A549 (cell line): ENCODE measurements around the gene NUP205. TPM values are rescaled to one million over a fixed set of nuclear protein-coding genes. Genes with fewer than 3 reads are reported as not detected.

Experiments
- ATAC-seq, 2 experiments: fragments of 200-7000 bp in 1 of 2; fragments of >200 bp in 1 of 2; cut with Nextera tagmentation in 1 of 2; cut with Tn5 transposase in 1 of 2; 3 replicates each; pipeline versions ENCODE4 v1.8.0 to v1.9.1; 2018 to 2020; ENCODE audit warnings: mild to moderate bottlenecking in 1 of 2, moderate library complexity in 1 of 2
- CTCF ChIA-PET: fragments of 300-600 bp; sonication (Branson Sonifier 250); formaldehyde crosslinking; extraction: SDS; loops from one replicate; lab custom pipeline; 2021; ENCODE audit warnings: antibody characterized with exemption, inconsistent platforms; lab: Yijun Ruan, JAX
- POLR2A ChIA-PET: fragments of 350-600 bp; formaldehyde crosslinking; extraction: SDS; loops from one replicate; lab custom pipeline; 2021; ENCODE audit warnings: antibody characterized with exemption, inconsistent platforms; lab: Yijun Ruan, JAX
- DNase-seq, 2 experiments: peaks; one replicate each; pipeline versions ENCODE4 v3.0.0 to v3.0.0-alpha.2; 2011 to 2016; ENCODE audit warnings: low read depth in 1 of 2, low spot score in 1 of 2
- FAIRE-seq: peaks from 2 replicates; lab custom pipeline; 2011; peaks lifted over from hg19 to GRCh38; lab: Jason Lieb, UNC
- H3K27ac ChIP-seq, 2 experiments: fragments of >200 bp; sonication (Bioruptor Twin); formaldehyde crosslinking; 3 replicates each; pipeline ENCODE4 v1.5.1; 2016 to 2017
- H3K4me1 ChIP-seq: fragments of >200 bp; sonication (Bioruptor Twin); formaldehyde crosslinking; 3 replicates; pipeline ENCODE4 v1.6.1; 2016
- H3K4me2 ChIP-seq: fragments of >200 bp; sonication (Bioruptor Twin); formaldehyde crosslinking; 3 replicates; pipeline ENCODE4 v1.6.1; 2016
- H3K4me3 ChIP-seq: fragments of >200 bp; sonication (Bioruptor Twin); formaldehyde crosslinking; 3 replicates; pipeline ENCODE4 v1.5.1; 2016
- H3K9me3 ChIP-seq: fragments of >200 bp; sonication (Bioruptor Twin); formaldehyde crosslinking; 3 replicates; pipeline ENCODE4 v1.6.1; 2016
- BHLHE40 ChIP-seq: IDR thresholded peaks from 2 replicates; pipeline ENCODE4 v1.6.1; 2012; ENCODE audit warnings: low read depth, low read length, inconsistent platforms
- CBX2 ChIP-seq: fragments of 200-600 bp; sonication (generic); IDR thresholded peaks from 2 replicates; pipeline ENCODE4 v1.6.1; 2016; ENCODE audit warnings: low read depth, mild to moderate bottlenecking, borderline replicate concordance
- CHD4 ChIP-seq: fragments of 200-600 bp; sonication (generic); IDR thresholded peaks from 2 replicates; pipeline ENCODE4 v1.6.1; 2016; ENCODE audit warnings: antibody characterized with exemption, mild to moderate bottlenecking, borderline replicate concordance
- EHMT2 ChIP-seq: fragments of 200-600 bp; sonication (generic); IDR thresholded peaks from 2 replicates; pipeline ENCODE4 v1.6.1; 2016; ENCODE audit warnings: antibody characterized with exemption, low read depth, mild to moderate bottlenecking, moderate library complexity
- FOXS1 ChIP-seq: fragments of 250-450 bp; sonication (Bioruptor Pico); IDR thresholded peaks from 2 replicates; pipeline ENCODE4 v1.5.0; 2020; ENCODE audit warnings: mild to moderate bottlenecking, moderate library complexity
- GATA3 ChIP-seq: IDR thresholded peaks from 2 replicates; pipeline ENCODE4 v1.6.1; 2012; ENCODE audit warnings: borderline replicate concordance
- MYC ChIP-seq: IDR thresholded peaks from 2 replicates; pipeline ENCODE4 v1.6.1; 2012; ENCODE audit warnings: mild to moderate bottlenecking, inconsistent platforms, low read length, improper control_type of control experiment, borderline replicate concordance
- NFE2L2 ChIP-seq: fragments of 150-350 bp; conservative IDR thresholded peaks from 2 replicates; pipeline ENCODE4 v1.6.1; 2014; ENCODE audit warnings: low read length
- NPAS2 ChIP-seq: fragments of 250-450 bp; sonication (Bioruptor Pico); IDR thresholded peaks from 2 replicates; pipeline ENCODE4 v1.8.0; 2022; ENCODE audit warnings: mild to moderate bottlenecking, moderate library complexity, borderline replicate concordance
- PHF8 ChIP-seq: fragments of 200-600 bp; sonication (generic); IDR thresholded peaks from 2 replicates; pipeline ENCODE4 v1.6.1; 2016; ENCODE audit warnings: low read depth, mild to moderate bottlenecking, antibody characterized with exemption, moderate library complexity, borderline replicate concordance
- POLR2A ChIP-seq: IDR thresholded peaks from 2 replicates; pipeline ENCODE4 v1.6.1; 2012; ENCODE audit warnings: mild to moderate bottlenecking, low read length
- RFX5 ChIP-seq: fragments of 450-650 bp; IDR thresholded peaks from 2 replicates; pipeline ENCODE4 v1.7.1; 2014; ENCODE audit warnings: antibody characterized with exemption, mild to moderate bottlenecking, moderate library complexity
- TFCP2L1 ChIP-seq: fragments of 250-450 bp; sonication (Bioruptor Pico); IDR thresholded peaks from 2 replicates; pipeline ENCODE4 v1.5.0; 2021; ENCODE audit warnings: mild to moderate bottlenecking
- ZC3H11A ChIP-seq: fragments of 450-650 bp; IDR thresholded peaks from 2 replicates; pipeline ENCODE4 v1.6.1; 2014; ENCODE audit warnings: antibody characterized with exemption, mild to moderate bottlenecking
- ZFP36 ChIP-seq: fragments of 450-650 bp; IDR thresholded peaks from 2 replicates; pipeline ENCODE4 v1.6.1; 2014; ENCODE audit warnings: borderline replicate concordance; ENCODE audit not compliant: partially characterized antibody
- ZSCAN20 ChIP-seq: fragments of 250-450 bp; sonication (Bioruptor Pico); IDR thresholded peaks from 2 replicates; pipeline ENCODE4 v1.8.0; 2022; ENCODE audit warnings: mild to moderate bottlenecking, moderate library complexity
- WGBS: methylation state at CpG from one replicate; pipeline ENCODE4 v1.1.6; 2017; ENCODE audit errors: missing lambda C conversion rate; 5-methylcytosine and 5-hydroxymethylcytosine counted together
- polyA plus RNA-seq, 4 experiments: library from polyadenylated mRNA; depleted of rRNA in 3 of 4; stranded (reverse); fragments of >200 nt; fragmentation: RNase III in 1 of 4; extraction: RNeasy Plus Mini Kit Qiagen cat#74134 plus additional on column Dnase treatment in 1 of 4; gene quantifications; 2 replicates in 3 of 4; 3 replicates in 1 of 4; pipeline ENCODE4 v1.2.3, GENCODE V29; 2011 to 2017
- TF ChIP-seq, protein P1 (sequence below): IDR thresholded peaks from 2 replicates; pipeline ENCODE4 v1.6.1; 2012
- TF ChIP-seq, protein P2 (sequence below): IDR thresholded peaks from 2 replicates; pipeline ENCODE4 v1.6.1; 2012
- TF ChIP-seq, protein P3 (sequence below): IDR thresholded peaks from 2 replicates; pipeline ENCODE4 v1.6.1; 2012; ENCODE audit warnings: low read depth, borderline replicate concordance
- TF ChIP-seq, protein P4 (sequence below): fragments of >200 bp; sonication (Bioruptor Twin); formaldehyde crosslinking; IDR thresholded peaks from 3 replicates; pipeline ENCODE4 v1.5.1; 2016

Gene NUP205
- polyA plus RNA-seq, 2 of the 4 experiments (the other 2 are of a cell fraction), result 55.0 to 119 TPM

DNA sequence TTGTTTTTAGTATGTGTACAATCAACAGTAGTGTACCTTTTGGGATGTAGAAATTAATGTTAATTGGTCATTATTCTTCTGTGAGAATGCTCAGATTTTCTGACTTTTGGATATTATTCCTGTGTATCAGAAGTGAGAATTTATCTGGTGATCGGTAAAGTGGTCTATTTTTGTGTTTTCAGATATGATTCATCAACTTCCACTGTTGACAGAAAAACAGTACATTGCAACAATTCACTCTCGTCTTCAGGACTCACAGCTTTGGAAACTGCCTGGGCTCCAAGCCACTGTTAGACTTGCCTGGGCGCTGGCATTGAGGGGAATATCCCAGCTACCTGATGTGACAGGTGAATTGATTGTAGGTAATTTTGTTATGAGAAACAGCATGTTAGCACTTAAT, 20.9 kb downstream of the NUP205 start (continued):
- TF ChIP-seq, protein P1, sequence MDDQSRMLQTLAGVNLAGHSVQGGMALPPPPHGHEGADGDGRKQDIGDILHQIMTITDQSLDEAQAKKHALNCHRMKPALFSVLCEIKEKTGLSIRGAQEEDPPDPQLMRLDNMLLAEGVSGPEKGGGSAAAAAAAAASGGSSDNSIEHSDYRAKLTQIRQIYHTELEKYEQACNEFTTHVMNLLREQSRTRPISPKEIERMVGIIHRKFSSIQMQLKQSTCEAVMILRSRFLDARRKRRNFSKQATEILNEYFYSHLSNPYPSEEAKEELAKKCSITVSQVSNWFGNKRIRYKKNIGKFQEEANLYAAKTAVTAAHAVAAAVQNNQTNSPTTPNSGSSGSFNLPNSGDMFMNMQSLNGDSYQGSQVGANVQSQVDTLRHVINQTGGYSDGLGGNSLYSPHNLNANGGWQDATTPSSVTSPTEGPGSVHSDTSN, result no peak
- no peak for TF ChIP-seq TFCP2L1 (CRISPR knock-in tag)

DNA sequence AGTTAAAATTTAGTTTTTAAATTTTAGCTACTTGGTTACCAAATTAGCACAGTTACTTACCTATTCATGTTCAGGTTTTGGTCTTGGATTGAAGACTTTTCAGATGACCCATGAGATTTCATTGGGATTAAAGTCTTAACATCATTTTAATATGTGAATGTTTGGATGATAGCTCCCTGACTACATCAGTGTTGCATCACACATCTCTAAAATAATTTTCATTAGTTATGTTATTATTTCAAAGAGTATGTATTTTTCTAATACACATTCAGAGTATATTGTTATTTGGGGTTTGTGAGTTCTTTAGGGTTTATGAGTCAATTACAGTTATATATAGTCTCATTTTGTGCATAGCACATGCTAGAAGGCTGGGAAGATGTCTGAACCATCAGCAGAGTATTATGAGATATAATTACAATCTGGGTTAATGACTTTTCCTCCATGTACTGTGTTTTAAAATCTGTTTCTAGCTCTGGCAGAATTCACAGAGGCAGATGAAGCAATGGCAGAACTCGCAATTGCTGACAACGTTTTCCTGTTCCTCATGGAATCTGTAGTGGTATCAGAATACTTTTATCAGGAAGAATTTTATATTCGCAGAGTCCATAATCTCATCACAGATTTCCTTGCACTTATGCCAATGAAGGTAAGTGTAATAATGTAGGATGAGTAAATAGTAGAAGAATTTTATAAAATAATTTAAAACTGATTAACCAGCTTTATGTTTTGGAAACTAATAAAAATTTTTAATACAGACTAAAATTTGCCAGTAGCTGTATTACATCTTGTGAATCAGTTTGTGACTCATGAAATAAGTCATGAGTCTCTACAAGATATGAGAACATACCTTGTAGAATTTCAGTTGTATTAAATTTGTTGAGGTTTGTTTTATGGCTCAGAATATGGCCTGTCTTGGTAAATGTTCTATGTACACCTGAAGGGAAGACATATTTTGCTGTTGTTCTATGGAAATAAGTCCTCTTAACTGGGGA, 26.9 kb downstream of the NUP205 start:
- Histone ChIP-seq H3K4me3 (no peak overlapping the region), H3K4me2 (no peak overlapping the region), H3K4me1 (no peaks in the 10 kb centered on the region), H3K27ac (no peak overlapping the region), H3K9me3 (no peaks in the 10 kb centered on the region)
- DNase-seq, result no peak
- CTCF ChIA-PET, result interaction anchor here (1.1 to 1.7 kb wide), 2 partner anchors 12 to 36 kb away, joined by 3 to 4 read pairs; no protein-coding TSS in a partner anchor
- POLR2A ChIA-PET, result no interaction called here
- FAIRE-seq, result no peak
- ATAC-seq, result no peak
- 84% methylated on average over 3 of the region's 3 CpGs for WGBS
- no peak for TF ChIP-seq POLR2A
- no peak for TF ChIP-seq FOXS1 (CRISPR knock-in tag)
- no peak for TF ChIP-seq RFX5
- no peak for TF ChIP-seq CBX2
- TF ChIP-seq ZC3H11A, result no peak
- TF ChIP-seq, protein P2, sequence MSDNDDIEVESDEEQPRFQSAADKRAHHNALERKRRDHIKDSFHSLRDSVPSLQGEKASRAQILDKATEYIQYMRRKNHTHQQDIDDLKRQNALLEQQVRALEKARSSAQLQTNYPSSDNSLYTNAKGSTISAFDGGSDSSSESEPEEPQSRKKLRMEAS, result no peak
- no peak for TF ChIP-seq GATA3

DNA sequence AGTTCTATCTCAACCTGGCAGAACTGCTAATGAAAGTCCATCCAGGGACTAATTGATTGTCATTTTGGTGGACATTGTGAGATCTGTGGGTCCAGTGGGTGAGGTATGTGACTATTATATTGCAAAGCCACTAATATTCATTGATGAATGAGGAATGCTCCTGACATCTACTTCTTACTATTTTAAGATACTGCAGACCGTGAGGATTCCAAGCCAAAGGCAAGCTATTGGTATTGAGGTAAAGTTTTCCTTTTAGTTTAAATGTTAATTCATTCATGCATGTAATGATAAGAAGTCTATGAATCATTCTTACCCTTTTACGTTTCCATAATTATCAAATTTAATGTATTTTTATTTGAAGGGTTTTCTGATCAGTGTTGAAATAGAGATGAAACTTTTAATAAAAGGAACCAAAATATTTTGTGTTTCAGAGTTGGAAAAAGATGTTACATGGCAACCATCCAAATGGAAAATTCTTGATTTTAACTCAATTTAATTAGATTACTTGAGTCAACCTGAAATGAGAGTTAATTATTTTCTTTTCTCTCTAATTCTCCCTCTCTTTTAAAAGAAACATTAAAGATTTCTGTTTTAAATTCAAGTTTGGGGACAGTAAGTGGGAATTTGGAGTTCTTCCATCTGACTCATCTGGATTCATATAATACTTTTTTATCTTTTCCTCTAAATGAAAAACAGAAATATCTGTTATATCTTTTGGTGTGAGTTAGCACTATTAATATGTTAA, 39.6 kb downstream of the NUP205 start:
- ATAC-seq, result no peak
- H3K4me2 ChIP-seq, result no peak overlapping the region
- WGBS, result 85% methylated on average over 2 of the region's 2 CpGs
- TF ChIP-seq, protein P1, result no peak
- no peak for TF ChIP-seq PHF8
- TF ChIP-seq, all 56 proteins: peak for 0
- ChIA-PET CTCF (no interaction called here), POLR2A (no interaction called here)
- DNase-seq (no peak), FAIRE-seq (no peak)
- Histone ChIP-seq H3K4me1 (no peaks in the 10 kb centered on the region), H3K4me3 (no peak overlapping the region), H3K9me3 (no peaks in the 10 kb centered on the region), H3K27ac (no peak overlapping the region)

DNA sequence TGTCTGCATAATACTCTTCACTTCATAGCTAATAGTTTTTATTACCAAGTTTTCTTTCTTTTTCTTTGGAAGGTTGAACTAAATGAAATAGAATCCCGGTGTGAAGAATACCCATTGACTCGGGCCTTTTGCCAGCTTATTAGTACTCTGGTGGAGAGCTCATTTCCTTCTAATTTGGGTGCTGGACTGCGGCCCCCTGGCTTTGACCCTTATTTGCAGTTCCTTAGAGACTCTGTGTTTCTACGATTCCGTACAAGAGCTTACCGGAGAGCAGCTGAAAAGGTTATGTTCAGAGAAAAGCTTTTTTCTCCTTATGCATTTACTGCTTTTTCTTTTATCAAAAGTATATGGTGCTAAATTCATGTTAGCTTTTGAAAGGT, 40.2 kb downstream of the NUP205 start:
- FAIRE-seq (no peak), DNase-seq (no peak), ATAC-seq (no peak)
- no peak overlapping the region for H3K4me2 ChIP-seq
- no peaks in the 10 kb centered on the region for H3K9me3 ChIP-seq
- H3K4me1 ChIP-seq, result no peaks in the 10 kb centered on the region
- 89% methylated on average over 6 of the region's 6 CpGs for WGBS
- POLR2A ChIA-PET, result no interaction called here
- no peak overlapping the region for H3K27ac ChIP-seq
- CTCF ChIA-PET, result no interaction called here
- H3K4me3 ChIP-seq, result no peak overlapping the region
- TF ChIP-seq EHMT2, result no peak
- TF ChIP-seq ZFP36, result no peak
- TF ChIP-seq, protein P3, sequence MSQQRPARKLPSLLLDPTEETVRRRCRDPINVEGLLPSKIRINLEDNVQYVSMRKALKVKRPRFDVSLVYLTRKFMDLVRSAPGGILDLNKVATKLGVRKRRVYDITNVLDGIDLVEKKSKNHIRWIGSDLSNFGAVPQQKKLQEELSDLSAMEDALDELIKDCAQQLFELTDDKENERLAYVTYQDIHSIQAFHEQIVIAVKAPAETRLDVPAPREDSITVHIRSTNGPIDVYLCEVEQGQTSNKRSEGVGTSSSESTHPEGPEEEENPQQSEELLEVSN, result no peak
- no peak for TF ChIP-seq NPAS2
- TF ChIP-seq BHLHE40, result no peak
- TF ChIP-seq ZSCAN20 (CRISPR knock-in tag), result no peak
- TF ChIP-seq, protein P4, sequence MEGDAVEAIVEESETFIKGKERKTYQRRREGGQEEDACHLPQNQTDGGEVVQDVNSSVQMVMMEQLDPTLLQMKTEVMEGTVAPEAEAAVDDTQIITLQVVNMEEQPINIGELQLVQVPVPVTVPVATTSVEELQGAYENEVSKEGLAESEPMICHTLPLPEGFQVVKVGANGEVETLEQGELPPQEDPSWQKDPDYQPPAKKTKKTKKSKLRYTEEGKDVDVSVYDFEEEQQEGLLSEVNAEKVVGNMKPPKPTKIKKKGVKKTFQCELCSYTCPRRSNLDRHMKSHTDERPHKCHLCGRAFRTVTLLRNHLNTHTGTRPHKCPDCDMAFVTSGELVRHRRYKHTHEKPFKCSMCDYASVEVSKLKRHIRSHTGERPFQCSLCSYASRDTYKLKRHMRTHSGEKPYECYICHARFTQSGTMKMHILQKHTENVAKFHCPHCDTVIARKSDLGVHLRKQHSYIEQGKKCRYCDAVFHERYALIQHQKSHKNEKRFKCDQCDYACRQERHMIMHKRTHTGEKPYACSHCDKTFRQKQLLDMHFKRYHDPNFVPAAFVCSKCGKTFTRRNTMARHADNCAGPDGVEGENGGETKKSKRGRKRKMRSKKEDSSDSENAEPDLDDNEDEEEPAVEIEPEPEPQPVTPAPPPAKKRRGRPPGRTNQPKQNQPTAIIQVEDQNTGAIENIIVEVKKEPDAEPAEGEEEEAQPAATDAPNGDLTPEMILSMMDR, result no peak
- no peak for TF ChIP-seq CHD4
- TF ChIP-seq TFCP2L1 (CRISPR knock-in tag), result no peak
- TF ChIP-seq MYC, result no peak
- no peak for TF ChIP-seq NFE2L2
